Stromal cell of bone marrow (primary cell): ENCODE measurements around the gene HPN.
A peak's percentile ranks its signal among the peaks of the same experiment; 100 is the strongest.
"Not testable (repeated sequence)": the region's sequence is repeated elsewhere in the genome, so short reads cannot be mapped to it uniquely, and the experiment has no call there.

Experiments used
- DNase-seq: peaks from one replicate; pipeline ENCODE4 v3.0.0-alpha.2; 2012; ENCODE audit warnings: low read depth

The HPN gene

DNA sequence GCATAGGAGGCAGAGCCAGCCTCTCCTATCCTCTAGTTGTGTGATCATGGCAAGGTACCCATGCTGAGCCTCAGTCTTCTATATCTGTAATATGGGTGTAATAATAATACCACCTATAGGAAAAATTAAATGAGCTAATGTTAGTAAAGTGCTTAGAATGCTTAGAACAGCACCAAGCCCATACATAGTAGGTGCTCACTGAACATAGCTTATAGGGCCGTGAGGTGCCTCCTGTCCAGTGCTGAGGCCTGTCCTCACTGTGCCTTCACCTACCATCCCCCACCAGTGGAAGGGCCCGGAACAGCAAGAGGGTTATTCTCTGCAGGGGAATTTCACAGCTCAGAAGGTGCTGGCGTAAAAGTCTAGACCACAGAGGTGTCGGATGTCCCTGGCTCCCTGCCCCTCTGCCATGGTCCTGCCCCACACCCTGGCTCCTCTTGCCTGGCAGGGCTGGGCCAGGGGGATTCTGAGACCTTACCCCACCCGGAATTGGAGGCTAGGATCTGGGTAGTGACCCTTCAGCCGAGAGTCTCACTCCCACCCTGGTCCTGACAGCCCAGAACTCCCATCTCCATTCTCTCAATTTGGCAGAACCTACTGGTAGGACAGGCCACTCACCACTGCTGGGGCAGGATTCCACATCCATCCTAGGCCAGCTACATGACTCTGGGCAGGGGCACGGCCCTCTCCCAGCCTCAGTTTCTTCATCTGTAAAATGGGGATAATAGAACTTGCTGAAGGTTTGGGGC lies 13.5 kb upstream of the HPN start:
- DNase-seq, result no peak

DNA sequence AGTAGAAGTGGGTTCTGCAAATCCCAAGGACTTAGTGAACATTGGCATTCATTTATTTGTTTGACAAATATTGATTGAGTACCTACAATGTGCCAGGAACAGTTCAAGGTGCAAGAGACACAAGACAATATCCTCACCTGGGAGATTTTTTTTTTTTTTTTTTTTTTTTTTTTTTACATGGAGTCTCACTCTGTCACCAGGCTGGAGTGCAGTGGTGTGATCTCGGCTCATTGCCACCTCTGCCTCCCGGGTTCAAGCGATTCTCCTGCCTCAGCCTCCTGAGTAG lies 13.0 kb upstream of the HPN start:
- DNase-seq, result not testable (repeated sequence)

GRCh38 chr19:35029275-35029736 lies 12.2 kb upstream of the HPN start:
- not testable (repeated sequence) for DNase-seq

GRCh38 chr19:35029737-35030256 lies 11.7 kb upstream of the HPN start:
- DNase-seq, result no peak

DNA sequence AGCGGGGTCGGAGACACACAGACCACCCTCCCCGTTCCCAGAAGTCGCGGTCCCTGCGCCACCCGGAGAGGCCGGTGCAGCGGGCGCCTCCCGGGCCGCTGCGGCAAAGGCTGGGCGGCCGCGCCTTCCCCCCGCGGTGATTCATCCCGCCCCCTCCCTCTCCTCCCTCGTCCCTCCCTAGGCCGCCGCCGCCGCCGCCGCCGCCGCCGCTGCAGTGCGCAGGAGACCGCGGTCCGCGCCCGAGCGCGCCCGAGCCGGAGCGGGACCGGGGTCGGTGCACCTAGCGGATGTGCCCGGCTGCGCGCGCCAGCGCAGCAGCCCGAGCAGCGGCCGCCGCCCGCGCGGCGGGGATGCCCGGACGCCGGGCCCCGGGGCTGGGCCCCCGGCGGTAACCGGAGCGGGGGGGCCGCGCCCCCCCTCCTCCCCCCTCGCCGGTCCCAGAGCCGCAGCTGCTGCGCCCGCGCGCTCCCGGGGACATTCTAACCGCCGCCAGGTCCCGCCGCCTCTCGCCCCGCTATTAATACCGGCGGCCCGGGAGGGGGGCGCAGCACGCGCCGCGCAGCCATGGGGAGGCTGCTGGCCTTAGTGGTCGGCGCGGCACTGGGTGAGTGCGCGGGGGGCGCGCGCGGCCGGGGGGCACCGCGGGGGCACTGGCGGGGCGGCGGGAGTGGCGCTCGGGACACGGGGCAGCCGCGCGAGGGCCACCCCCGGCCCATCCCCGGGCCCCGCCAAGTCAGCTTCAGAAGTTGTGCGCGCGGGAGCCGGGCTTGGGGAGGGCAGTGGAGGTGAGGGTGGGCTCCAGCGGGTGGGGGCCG lies 11.1 kb upstream of the HPN start, which contains the start of gene SCN1B:
Gene SCN1B (plus strand): TSS at position 214 of the 815 bp plus-strand sequence. CDS start 351 bp downstream, at position 565.
- DNase-seq, result peak; percentile 44

DNA sequence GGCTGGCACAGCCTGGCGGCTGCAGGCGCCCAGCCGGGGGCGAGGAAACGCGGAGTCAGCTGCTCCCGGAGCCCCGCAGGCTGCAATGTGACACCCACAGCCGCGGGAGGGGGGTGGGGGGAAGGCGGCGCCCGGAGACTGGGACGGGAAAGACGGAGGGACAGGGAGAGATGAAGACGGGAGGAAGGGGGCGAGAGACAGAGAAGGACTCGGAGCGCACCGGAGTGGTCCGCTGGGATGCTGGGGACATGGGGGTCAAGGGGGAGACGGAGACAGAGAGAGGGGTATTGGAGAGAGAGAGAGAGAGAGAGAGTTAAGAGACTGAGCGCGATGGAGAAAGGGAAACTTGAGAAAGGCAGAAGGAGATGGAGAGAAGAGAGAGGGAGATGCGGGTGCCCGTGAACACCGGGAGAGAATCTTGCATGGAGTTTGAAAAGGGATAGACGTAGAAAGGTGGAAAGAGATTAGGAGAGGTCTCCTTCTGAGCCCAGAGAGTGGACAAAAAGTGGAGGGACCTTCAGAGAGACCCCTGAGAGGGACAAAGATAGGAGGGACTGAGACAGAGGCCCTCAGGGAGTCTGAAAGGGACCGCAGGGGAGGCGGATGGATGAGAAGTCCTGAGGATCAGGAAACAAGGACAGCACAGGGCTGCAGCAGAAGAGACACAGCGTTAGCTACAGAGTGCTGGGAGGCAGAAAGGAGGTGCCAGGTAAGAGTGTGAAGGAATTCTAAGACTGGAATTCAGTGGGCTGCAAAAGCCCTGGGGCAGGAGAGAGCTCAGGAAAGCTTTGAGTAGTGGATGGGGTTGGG lies 10.2 kb upstream of the HPN start:
- no peak for DNase-seq

- no peak for DNase-seq
Measured at GRCh38 chr19:35032356-35032865, 9.1 kb upstream of the HPN start.

- DNase-seq, result no peak
Measured at GRCh38 chr19:35033067-35034004, 8.2 kb upstream of the HPN start.

DNA sequence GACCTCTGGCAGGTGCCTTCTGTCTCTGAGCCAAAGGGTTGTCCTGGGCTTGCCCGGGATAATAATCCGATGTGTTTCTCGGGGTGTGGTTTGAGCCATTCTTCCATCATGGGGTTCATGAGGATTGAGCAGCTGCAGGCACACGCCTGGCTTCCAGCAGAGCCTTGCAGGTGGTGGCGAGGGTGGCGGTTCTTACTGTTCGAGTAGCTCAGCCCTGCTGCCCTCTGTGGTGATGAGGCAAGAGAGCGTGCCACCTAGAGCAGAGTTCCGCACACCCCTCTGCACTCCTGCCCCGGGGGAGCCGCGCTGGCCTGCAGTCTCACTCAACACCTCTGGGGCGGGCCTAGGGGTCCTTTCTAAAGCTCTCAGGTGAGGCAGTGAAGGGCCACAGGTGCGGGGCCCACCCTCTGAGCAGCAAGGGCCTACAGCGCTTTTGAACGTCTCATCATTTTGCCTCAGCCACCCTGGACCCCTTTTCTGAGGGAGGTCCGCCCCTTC lies 7.5 kb upstream of the HPN start:
- DNase-seq, result no peak

GRCh38 chr19:35034588-35035382 lies 6.7 kb upstream of the HPN start:
- DNase-seq, result no peak

GRCh38 chr19:35037716-35038622 lies 3.6 kb upstream of the HPN start:
- DNase-seq, result no peak

DNA sequence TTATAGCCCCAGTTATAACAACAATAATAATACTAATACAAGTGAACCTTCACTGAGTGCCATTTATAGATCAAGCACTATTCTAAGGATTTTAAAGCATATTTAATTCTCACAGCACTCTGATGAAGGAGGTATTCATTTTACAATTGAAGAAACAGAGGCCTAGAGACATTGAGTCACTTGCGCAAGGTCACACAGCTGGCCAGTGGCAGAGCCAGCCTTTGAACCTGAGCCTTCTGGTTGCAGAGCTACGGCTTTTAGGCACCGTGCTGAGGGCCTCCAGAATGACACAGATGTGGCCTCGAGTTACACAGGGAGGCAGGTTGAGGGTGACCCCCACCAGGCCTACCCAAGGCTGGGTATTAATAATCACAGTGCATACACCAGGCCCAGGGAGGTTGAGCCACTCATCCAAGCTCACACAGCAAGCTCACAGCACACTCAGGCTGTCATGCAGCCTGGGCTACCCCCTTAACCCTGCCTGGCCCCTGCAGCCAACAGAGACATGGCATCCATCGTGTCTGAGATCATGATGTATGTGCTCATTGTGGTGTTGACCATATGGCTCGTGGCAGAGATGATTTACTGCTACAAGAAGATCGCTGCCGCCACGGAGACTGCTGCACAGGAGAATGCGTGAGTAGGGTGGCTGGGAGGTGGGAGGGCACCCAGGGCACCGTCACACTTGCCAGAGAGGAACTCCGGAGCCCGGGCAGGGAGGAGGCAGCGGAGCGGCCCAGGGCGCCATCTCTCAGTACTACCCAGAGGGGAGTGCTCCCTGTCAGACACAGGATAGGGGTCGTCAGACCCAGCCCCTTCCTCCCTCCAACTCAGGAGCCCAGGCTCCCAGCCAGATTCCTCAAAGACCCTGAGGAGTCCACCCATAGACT lies 2.7 kb upstream of the HPN start:
- no peak for DNase-seq

GRCh38 chr19:35039881-35040825 lies 1.4 kb upstream of the HPN start:
- no peak for DNase-seq

DNA sequence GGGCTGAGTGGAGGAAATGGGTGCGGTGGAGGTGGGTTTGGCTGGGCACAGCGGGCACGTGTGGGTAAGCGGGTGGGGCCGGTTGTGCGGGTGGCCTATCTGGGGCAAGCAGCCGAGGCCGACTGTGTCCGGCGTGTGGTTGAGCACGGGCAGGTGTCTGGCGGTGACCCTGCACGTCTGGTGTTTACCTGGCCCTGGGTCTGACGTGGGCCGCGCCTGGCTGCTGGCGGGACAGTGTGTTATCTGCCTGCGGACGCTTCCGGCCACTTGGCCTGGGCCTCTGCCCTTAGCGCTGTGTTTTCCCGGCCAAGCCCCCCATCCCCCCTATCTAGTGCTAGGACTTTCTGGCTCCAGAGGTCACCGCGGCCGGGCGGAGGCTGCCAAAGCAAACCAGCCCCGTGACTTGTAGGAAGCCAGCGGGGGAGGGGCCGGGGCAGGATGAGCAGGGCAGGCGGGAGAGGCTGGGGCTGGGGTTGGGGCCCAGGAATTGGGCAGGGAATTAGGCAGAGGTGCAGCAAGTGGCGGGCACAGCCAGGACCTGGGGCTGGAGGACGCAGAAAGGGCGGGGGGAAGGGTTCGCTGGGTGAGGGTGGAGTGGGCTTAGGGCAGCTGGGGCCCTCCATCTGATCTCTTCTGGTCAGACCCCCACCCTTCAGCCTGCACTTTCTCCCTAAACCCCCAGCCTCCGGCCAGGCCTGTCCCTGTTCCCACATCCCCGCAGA lies 534 bp upstream of the HPN start:
- DNase-seq, result no peak

GRCh38 chr19:35042056-35042730 lies 672 bp downstream of the HPN start:
- DNase-seq, result no peak
